ENCODE results near the gene THSD7B.

- TF ChIP-seq POLR2A (IDR thresholded peaks at IDR 0.05; ENCODE audit: low read length) (no peak), GATA1 (IDR thresholded peaks at IDR 0.05; ENCODE audit: low read depth, low read length) (no peak)
Measured at GRCh38 chr2:137173463-137173862, 408.1 kb downstream of the THSD7B start.

All from erythroblast (primary cell).